Esophagus squamous epithelium (tissue), 4 donors: ENCODE measurements around the gene ATP7A.
"Not testable (repeated sequence)": the region's sequence is repeated elsewhere in the genome, so short reads cannot be mapped to it uniquely, and the experiment has no call there.

ENCODE experiments used
- POLR2A ChIP-seq, 4 donors: fragments of 450-650 bp; IDR thresholded peaks; one replicate each; pipeline ENCODE4 v1.6.1; 2017; ENCODE audit warnings: antibody characterized with exemption in 4 of 4, mild to moderate bottlenecking in 4 of 4, moderate library complexity in 3 of 4
- TF ChIP-seq, protein P1 (sequence below), 6 experiments: fragments of 450-650 bp in 4 of 6; fragments of 200-600 bp in 2 of 6; sonication (generic) in 2 of 6; IDR thresholded peaks; one replicate each; pipeline ENCODE4 v1.5.1; 2016 to 2019; ENCODE audit warnings: antibody characterized with exemption in 6 of 6, mild to moderate bottlenecking in 4 of 6, moderate library complexity in 4 of 6

DNA sequence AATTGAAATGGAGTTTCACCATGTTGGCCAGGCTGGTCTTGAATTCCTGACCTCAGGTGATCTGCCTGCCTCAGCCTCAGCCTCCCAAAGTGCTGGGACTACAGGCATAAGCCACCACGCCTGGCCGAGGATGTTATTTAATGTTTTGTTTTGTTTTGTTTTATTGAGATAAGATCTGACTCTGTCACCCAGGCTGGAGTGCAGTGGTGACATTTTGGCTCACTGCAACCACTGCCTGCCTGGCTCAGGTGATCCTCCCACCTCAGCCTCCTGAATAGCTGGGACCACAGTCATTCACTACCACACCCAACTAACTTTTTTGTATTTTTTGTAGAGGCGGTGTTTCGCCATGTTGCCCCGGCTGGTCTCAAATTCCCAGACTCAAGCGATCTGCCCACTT lies 34.5 kb downstream of the ATP7A start:
- TF ChIP-seq, protein P1, sequence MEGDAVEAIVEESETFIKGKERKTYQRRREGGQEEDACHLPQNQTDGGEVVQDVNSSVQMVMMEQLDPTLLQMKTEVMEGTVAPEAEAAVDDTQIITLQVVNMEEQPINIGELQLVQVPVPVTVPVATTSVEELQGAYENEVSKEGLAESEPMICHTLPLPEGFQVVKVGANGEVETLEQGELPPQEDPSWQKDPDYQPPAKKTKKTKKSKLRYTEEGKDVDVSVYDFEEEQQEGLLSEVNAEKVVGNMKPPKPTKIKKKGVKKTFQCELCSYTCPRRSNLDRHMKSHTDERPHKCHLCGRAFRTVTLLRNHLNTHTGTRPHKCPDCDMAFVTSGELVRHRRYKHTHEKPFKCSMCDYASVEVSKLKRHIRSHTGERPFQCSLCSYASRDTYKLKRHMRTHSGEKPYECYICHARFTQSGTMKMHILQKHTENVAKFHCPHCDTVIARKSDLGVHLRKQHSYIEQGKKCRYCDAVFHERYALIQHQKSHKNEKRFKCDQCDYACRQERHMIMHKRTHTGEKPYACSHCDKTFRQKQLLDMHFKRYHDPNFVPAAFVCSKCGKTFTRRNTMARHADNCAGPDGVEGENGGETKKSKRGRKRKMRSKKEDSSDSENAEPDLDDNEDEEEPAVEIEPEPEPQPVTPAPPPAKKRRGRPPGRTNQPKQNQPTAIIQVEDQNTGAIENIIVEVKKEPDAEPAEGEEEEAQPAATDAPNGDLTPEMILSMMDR (IDR thresholded peaks at IDR 0.05), result not testable (repeated sequence)
- TF ChIP-seq POLR2A (IDR thresholded peaks at IDR 0.05), result not testable (repeated sequence)
